ENCODE measurements around the gene PRPS2.

PRPS2 gene

DNA sequence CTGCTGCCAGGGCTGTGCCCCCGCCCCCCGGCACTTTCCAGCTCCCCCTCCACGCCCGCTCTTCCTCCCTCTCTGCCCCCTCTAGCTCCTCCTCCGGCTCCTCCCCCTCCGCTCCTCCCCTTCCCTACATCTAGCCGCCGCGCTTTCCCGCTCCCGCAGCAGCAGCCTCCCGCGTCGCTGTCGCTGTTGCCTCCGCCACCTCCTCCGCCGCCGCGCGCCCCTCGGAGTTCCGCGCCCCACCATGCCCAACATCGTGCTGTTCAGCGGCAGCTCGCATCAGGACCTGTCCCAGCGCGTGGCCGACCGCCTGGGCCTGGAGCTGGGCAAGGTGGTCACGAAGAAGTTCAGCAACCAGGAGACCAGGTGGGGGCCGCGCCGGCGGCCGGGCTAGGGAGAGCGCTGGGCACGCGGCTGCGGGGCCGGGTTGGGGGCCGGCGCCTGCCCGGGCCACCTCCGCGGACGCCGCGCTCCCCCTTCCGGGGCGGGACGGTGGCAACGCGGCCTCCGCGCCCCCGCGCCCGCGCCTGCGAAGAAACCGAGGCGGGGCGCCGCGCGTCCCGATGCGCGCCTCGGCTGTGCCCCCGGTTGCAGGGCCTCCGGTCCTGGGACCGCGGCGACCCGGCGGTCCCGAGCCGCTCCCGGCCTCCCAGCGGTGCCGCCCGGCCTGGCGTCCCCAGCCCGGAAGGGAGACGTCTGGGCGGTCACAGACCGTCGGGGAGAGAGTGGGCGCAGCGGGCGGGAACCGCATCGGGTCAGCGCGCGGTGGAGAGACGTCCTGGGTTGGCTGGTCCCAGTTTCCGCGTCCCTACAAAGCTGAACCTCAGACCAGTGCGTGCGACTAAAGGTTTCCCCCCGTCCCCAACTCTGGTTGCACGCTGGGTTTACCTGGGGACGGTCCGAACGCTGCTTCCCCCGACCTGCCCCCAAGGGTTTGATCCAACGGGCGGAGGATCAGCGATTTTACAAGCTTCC is at the start of gene PRPS2:
TSS of gene PRPS2 (plus strand) at position 156 of the 972 bp plus-strand sequence. CDS start at position 242, 86 bp downstream.
- Mint-ChIP-seq H3K4me3 (peak within 1 kb of the TSS; percentile 82 to 88 (median 86)), H3K36me3 (ENCODE audit: low read depth) (peaks cover 15% of the 10 kb centered on the region), H3K9me3 (peaks cover 23% of the 10 kb centered on the region), H3K4me1 (no peaks in the 10 kb centered on the region), H3K27me3 (ENCODE audit: low read depth) (peaks cover 13% of the 10 kb centered on the region), H3K27ac (no peak within 1 kb of the TSS)
- TF ChIP-seq CTCF (IDR thresholded peaks at IDR 0.05; ENCODE audit: unreplicated experiment in 3 of 3): no peak

DNA sequence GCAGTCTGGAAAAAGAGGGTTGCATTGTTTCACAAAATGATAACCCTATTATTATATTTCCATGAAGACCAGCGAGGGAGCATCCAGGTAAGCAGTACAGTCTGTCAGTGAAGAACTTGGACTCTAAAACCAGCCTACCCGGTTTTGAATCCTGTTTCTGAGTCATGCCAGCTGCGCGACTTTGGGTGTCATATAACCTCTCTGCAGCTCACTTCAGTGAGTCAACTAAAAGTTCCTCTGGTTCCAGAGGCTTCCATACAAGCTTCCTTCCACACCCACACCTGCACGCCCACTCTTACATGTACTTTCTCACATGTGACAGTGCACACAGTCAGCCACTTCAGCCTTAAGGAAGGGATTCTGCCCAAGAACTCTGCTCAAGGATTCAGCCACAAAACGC is 49.8 kb upstream of the PRPS2 start:
- Mint-ChIP-seq H3K27ac (no peak overlapping the region), H3K4me3 (no peak overlapping the region), H3K9me3 (peaks cover 5% of the 10 kb centered on the region), H3K36me3 (ENCODE audit: low read depth) (no peaks in the 10 kb centered on the region), H3K4me1 (no peaks in the 10 kb centered on the region), H3K27me3 (ENCODE audit: low read depth) (no peaks in the 10 kb centered on the region)
- no peak for TF ChIP-seq CTCF (IDR thresholded peaks at IDR 0.05; ENCODE audit: unreplicated experiment in 3 of 3)

DNA sequence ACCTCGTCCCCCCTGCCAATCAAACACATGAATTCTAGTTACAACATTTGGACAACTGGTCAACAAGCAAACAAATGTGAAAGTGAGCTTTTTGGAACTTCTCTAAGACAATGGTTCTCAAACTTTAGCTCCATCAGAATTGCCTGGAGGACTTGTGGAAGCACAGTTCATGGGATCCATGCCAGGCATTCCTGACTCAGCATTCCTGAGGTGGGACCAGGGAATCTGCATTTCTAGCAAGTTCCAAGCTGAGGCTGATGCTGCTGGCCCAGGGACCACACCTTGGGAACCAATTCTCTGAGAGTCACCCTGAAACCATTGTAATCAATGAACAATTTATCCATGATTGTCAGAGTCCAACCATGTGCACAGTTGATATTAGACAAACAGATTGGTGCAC is 43.8 kb upstream of the PRPS2 start:
- Mint-ChIP-seq H3K36me3 (ENCODE audit: low read depth) (no peaks in the 10 kb centered on the region), H3K4me1 (no peaks in the 10 kb centered on the region), H3K9me3 (peaks cover 8% of the 10 kb centered on the region), H3K27me3 (ENCODE audit: low read depth) (no peaks in the 10 kb centered on the region), H3K27ac (no peak overlapping the region), H3K4me3 (no peak overlapping the region)
- TF ChIP-seq CTCF (IDR thresholded peaks at IDR 0.05; ENCODE audit: unreplicated experiment in 3 of 3): no peak

- no peak for TF ChIP-seq CTCF (IDR thresholded peaks at IDR 0.05; ENCODE audit: unreplicated experiment in 3 of 3)
- Mint-ChIP-seq H3K9me3 (peaks cover 10% of the 10 kb centered on the region), H3K4me3 (no peak overlapping the region), H3K27ac (no peak overlapping the region), H3K27me3 (ENCODE audit: low read depth) (no peaks in the 10 kb centered on the region), H3K4me1 (no peaks in the 10 kb centered on the region), H3K36me3 (ENCODE audit: low read depth) (no peaks in the 10 kb centered on the region)
Observed at GRCh38 chrX:12751887-12752286, 39.3 kb upstream of the PRPS2 start.

DNA sequence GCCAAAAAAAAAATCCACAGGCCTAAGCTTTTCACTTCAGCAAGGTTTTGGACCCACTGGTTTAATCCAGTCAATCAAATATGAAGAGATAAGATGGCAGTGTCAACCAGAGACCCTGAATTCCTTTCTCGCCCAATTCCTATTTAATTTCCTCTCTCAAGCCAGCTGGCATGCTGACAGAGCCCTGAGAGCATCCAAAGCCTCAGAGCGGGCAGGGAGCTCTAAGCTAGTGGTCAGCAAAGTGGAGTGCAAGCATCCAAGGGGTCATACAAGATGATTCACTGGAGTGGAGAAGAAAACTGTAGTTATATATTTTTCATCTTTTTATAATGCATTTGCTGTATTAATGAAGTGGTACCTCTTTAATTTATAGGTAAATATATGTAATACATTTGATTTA is 37.8 kb upstream of the PRPS2 start:
- no peak overlapping the region for H3K27ac Mint-ChIP-seq
- H3K9me3 Mint-ChIP-seq: peaks cover 11% of the 10 kb centered on the region
- H3K27me3 Mint-ChIP-seq (ENCODE audit: low read depth): no peaks in the 10 kb centered on the region
- H3K36me3 Mint-ChIP-seq (ENCODE audit: low read depth): no peaks in the 10 kb centered on the region
- H3K4me1 Mint-ChIP-seq: no peaks in the 10 kb centered on the region
- no peak for TF ChIP-seq CTCF (IDR thresholded peaks at IDR 0.05; ENCODE audit: unreplicated experiment in 3 of 3)
- H3K4me3 Mint-ChIP-seq: no peak overlapping the region

GRCh38 chrX:12758291-12758690 is 32.9 kb upstream of the PRPS2 start:
- no peak for TF ChIP-seq CTCF (IDR thresholded peaks at IDR 0.05; ENCODE audit: unreplicated experiment in 3 of 3)
- Mint-ChIP-seq H3K27ac (no peak overlapping the region), H3K9me3 (peaks cover 29% of the 10 kb centered on the region), H3K27me3 (ENCODE audit: low read depth) (peaks cover 3% of the 10 kb centered on the region), H3K36me3 (ENCODE audit: low read depth) (no peaks in the 10 kb centered on the region), H3K4me1 (no peaks in the 10 kb centered on the region), H3K4me3 (no peak overlapping the region)

Data from nephron (organoid).